ENCODE results near the gene PRDX4.
"Not testable (repeated sequence)": the region's sequence is repeated elsewhere in the genome, so short reads cannot be mapped to it uniquely, and the experiment has no call there.

The PRDX4 gene

GRCh38 chrX:23673108-23673507, 5.8 kb downstream of the PRDX4 start:
- no peak for DNase-seq (ENCODE audit: low read depth in 2 of 2)

DNA sequence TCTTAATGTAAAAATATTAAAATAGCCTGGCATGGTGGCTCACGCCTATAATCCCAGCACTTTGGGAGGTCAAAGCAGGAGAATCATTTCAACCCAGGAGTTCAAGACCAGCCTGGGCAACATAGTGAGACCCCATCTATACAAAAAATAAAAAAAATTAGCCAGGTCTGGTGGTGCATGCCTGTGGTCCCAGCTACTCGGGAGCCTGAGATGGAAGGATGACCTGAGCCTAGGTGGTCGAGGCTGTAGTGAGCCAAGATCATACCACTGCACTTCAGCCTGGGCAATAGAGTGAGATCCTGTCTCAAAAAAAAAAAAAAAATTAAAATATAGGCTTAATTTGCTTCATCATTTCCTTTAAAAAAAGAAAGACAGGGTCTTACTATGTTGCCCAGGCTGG, 9.2 kb downstream of the PRDX4 start:
- DNase-seq (ENCODE audit: low read depth in 2 of 2): not testable (repeated sequence)

- DNase-seq (ENCODE audit: low read depth in 2 of 2): no peak
Measured at GRCh38 chrX:23692166-23692565, 24.9 kb downstream of the PRDX4 start.

GRCh38 chrX:23694606-23695005, 27.3 kb downstream of the PRDX4 start:
- no peak for DNase-seq (ENCODE audit: low read depth in 2 of 2)

DNA sequence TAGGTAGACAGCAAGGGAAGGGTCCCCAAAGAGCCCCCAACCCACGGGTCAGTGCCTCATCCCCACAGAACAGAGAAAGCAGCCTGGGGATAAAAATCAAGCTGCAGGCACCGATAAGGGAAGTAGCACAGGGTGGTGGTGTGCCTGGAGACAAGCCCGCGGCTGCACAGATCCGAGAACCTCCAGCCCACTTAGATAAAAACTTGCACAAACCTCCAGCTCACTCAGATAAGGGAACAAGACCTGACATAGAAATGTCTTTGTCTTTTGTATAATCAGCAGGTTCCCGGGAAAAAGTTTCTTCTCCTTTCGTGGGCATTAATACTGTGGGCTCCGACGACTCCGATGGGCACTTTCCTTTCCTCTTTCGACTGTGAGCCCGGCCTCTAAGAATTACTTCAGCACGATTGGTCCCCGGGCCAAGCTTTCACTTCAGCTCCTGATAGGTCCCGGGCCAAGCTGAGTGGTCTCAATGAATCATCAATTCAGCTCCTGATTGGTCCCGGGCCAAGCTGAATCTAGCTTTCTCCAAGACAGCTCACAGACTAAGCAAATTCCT, 32.4 kb downstream of the PRDX4 start:
- peak in 1 of 2 donors; percentile 5 for DNase-seq (ENCODE audit: low read depth in 2 of 2)

DNA sequence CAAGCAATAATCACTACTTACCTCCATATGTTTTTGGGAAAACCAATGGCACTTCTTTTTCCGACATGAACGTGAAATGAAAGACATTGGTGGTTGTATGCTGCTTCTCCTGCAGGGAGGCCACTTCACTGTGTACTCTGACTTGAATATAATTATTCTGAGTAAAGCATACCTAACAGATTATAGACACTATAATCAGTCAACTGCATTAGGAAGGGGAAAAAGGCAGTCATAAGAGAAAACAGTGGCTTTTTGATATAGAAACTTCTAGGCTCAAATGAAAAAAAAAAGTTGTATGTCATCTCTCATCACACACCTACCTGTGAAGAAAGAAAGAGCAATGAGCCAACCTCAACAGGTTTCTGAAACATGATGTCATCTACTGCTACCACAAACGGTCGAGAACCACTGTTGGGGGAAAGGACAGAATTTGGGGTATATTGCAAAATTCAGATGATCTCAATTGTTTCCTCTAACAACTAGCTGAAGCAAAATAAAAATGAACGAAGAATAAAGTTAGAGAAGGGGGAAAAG, 37.4 kb downstream of the PRDX4 start:
- no peak for DNase-seq (ENCODE audit: low read depth in 2 of 2)

- DNase-seq (ENCODE audit: low read depth in 2 of 2): no peak
Measured at GRCh38 chrX:23705235-23705634, 37.9 kb downstream of the PRDX4 start.

- DNase-seq (ENCODE audit: low read depth in 2 of 2): no peak
Measured at GRCh38 chrX:23720117-23720677, 52.9 kb downstream of the PRDX4 start.

- no peak for DNase-seq (ENCODE audit: low read depth in 2 of 2)
Measured at GRCh38 chrX:23726191-23726590, 58.9 kb downstream of the PRDX4 start.

DNA sequence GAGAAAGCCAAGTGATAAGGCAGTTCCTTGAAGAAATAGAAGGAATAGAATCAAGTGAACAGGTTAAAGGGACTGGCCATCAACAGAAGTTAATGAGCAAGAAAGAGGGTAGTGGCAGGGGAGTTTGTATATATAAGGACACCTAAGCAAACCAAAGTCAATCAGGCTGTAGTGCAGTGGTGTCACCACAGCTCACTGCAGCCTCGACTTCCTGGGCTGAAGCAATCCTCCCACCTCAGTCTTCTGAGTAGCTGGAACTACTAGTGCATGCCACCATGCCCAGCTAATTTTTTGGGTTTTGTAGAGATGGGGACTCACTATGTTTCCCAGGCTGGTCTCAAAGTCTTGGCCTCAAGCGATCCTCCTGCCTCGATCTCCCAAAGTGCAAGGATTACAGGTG, 59.9 kb downstream of the PRDX4 start:
- no peak for DNase-seq (ENCODE audit: low read depth in 2 of 2)

DNA sequence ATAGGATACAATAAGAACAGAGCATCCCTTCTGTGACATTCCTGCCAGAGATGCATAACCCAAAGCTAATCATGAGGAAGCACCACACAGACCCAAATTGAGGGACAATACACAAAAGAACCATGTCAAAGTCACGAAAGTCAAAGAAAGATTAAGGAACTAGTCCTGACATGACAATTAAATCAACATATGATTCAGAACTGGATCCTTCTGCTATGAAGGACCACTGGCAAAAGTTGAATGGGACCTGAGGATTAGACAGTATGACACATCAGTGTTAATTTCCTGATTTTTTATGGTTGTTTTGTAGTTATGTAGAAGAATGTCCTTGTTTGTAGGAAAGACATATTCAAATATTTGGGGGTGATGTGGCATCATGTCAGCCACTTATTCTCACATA, 61.9 kb downstream of the PRDX4 start:
- DNase-seq (ENCODE audit: low read depth in 2 of 2): no peak

GRCh38 chrX:23731951-23732350, 64.7 kb downstream of the PRDX4 start:
- DNase-seq (ENCODE audit: low read depth in 2 of 2): no peak

GRCh38 chrX:23732704-23733103, 65.4 kb downstream of the PRDX4 start:
- no peak for DNase-seq (ENCODE audit: low read depth in 2 of 2)

Data from activated CD8-positive, alpha-beta memory T cell treated with anti-CD3 and anti-CD28 coated beads for 4 hours (primary cell).